H1 (cell line): ENCODE data around the gene DGKI. TPM values are rescaled to one million over a fixed set of nuclear protein-coding genes. Genes with fewer than 3 reads are reported as not detected.

Source experiments
- ASH2L ChIP-seq: fragments of 200-600, 300-600 bp; sonication (generic); IDR thresholded peaks from one replicate; pipeline ENCODE4 v1.7.1; 2017; ENCODE audit warnings: low read length
- RNF2 ChIP-seq: fragments of 200-900, 300-1000 bp; sonication (generic); IDR thresholded peaks from 2 replicates; pipeline ENCODE4 v1.7.1; 2016; ENCODE audit warnings: borderline replicate concordance, low read depth, mild to moderate bottlenecking, antibody characterized with exemption, low read length; ENCODE audit not compliant: poor library complexity, severe bottlenecking; ENCODE audit errors: missing control alignments
- polyA plus RNA-seq, 7 experiments: library from polyadenylated mRNA; depleted of rRNA in 3 of 7; stranded (reverse) in 5 of 7; unstranded in 2 of 7; fragments of >200 nt in 5 of 7; fragments of 200-250 nt in 2 of 7; gene quantifications; 1 replicate in 5 of 7; 2 replicates in 1 of 7; 4 replicates in 1 of 7; pipeline versions ENCODE4 v1.2.1 to v1.2.3, GENCODE V29; 2011 to 2013; ENCODE audit warnings: missing spikeins in 2 of 7, mixed read lengths in 2 of 7
- total RNA-seq: library from RNA; stranded (reverse); fragmentation: NEBNext Ultra II Directional; extraction: Animal tissue kit (Norgen Biotek cat#: 25700); gene quantifications from 2 replicates; pipeline ENCODE4 v1.2.1, GENCODE V29; 2021
- TF ChIP-seq, protein P1 (sequence below): IDR thresholded peaks from 2 replicates; pipeline ENCODE4 v1.6.1; 2011; ENCODE audit warnings: low read depth, mild to moderate bottlenecking, low read length; ENCODE audit not compliant: insufficient read depth

The DGKI gene
- total and polyA plus RNA-seq, 2 of the 8 experiments (the other 6 are each of a cell fraction or from before 2014, with no cell fraction given), result 0.20 to 0.71 TPM

DNA sequence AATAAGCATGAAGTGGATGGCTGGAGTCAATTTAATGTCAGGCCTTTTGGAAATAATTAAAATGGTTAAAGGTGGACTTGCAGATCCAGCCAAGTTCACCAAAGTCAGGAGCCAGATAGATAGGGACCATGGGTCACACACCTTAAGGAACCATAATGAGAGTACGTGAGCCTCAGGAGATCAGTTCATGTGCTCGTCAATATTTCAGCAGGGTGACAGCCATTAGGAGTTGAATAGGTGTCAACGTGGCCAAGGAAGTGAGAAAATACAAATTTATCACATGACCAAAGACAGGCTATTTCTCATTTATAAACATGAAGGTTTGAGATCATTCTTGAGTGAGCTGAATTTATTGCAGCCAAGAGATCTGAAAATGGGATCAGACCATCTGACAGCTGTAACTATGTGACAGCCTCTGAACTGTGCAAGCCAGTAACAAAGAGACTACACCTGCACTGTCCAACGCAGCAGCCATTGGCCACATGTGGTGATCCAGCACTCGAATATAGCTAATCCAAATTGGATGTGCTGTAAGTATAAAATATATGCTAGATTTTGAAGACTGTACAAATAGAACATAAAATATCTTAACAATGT, 253.6 kb downstream of the DGKI start (continued):
- TF ChIP-seq RNF2 (no peak), ASH2L (no peak)
- TF ChIP-seq, protein P1, sequence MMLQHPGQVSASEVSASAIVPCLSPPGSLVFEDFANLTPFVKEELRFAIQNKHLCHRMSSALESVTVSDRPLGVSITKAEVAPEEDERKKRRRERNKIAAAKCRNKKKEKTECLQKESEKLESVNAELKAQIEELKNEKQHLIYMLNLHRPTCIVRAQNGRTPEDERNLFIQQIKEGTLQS, result no peak
